HG03558 (cell line): ENCODE measurements around the gene MSH5.
"Not testable (repeated sequence)": the region's sequence is repeated elsewhere in the genome, so short reads cannot be mapped to it uniquely, and the experiment has no call there.

ENCODE experiments used
- ATAC-seq: cut with Tn5 transposase; IDR thresholded peaks from one replicate; pipeline ENCODE4 v1.9.1; 2021; ENCODE audit warnings: moderate number of reproducible peaks; ENCODE audit not compliant: unreplicated experiment; ENCODE audit errors: extremely low read depth

Gene MSH5

GRCh38 chr6:31795616-31796298, 56.0 kb downstream of the MSH5 start, which contains the start of gene VARS1:
Gene VARS1, minus strand, starts transcription at chr6:31795752. Its CDS starts 535 bp downstream, at chr6:31795217.
- ATAC-seq: peak; percentile 55

- ATAC-seq: no peak
Observed at GRCh38 chr6:31796993-31797385, 57.2 kb downstream of the MSH5 start.

GRCh38 chr6:31797588-31797987, 57.8 kb downstream of the MSH5 start:
- no peak for ATAC-seq

GRCh38 chr6:31799781-31800180, 60.0 kb downstream of the MSH5 start:
- ATAC-seq: no peak

GRCh38 chr6:31801031-31801927, 61.5 kb downstream of the MSH5 start:
- not testable (repeated sequence) for ATAC-seq

- ATAC-seq: no peak
Observed at GRCh38 chr6:31805939-31806469, 66.2 kb downstream of the MSH5 start.

- ATAC-seq: peak; percentile 78
Observed at GRCh38 chr6:31806470-31807272, 66.9 kb downstream of the MSH5 start, which contains the start of gene LSM2. Gene LSM2, minus strand, starts transcription at chr6:31806966. Its CDS starts 209 bp downstream, at chr6:31806757.

GRCh38 chr6:31808599-31808998, 68.8 kb downstream of the MSH5 start:
- ATAC-seq: not testable (repeated sequence)

GRCh38 chr6:31811645-31812044, 71.8 kb downstream of the MSH5 start:
- ATAC-seq: no peak
